Left forelimb (tissue), 1 donor: ENCODE measurements around the gene STC2.
A peak's percentile ranks its signal among the peaks of the same experiment; 100 is the strongest.

Experiments used
- DNase-seq: peaks from one replicate; pipeline ENCODE4 v3.0.0-alpha.2; 2018; ENCODE audit warnings: low spot score

The STC2 gene

GRCh38 chr5:173329491-173330337, 1.5 kb upstream of the STC2 start:
- no peak for DNase-seq

- no peak for DNase-seq
These were observed 753 bp upstream of the STC2 start for GRCh38 chr5:173328844-173329490.

GRCh38 chr5:173327084-173327947, 898 bp downstream of the STC2 start:
- DNase-seq = peak; percentile 68

GRCh38 chr5:173326501-173326960, 1.7 kb downstream of the STC2 start:
- peak; percentile 55 for DNase-seq

GRCh38 chr5:173325091-173325698, 3.0 kb downstream of the STC2 start:
- peak; percentile 49 for DNase-seq

GRCh38 chr5:173324115-173325001, 3.9 kb downstream of the STC2 start:
- peak; percentile 83 for DNase-seq

- no peak for DNase-seq
These were observed 4.5 kb downstream of the STC2 start for GRCh38 chr5:173323799-173324114.

GRCh38 chr5:173323106-173323798, 5.0 kb downstream of the STC2 start:
- peak; percentile 59 for DNase-seq

GRCh38 chr5:173321886-173322285, 6.3 kb downstream of the STC2 start:
- DNase-seq = peak; percentile 15

GRCh38 chr5:173320259-173320658, 8.0 kb downstream of the STC2 start:
- peak; percentile 78 for DNase-seq

- no peak for DNase-seq
These were observed 8.6 kb downstream of the STC2 start for GRCh38 chr5:173319646-173320045.

GRCh38 chr5:173318881-173319620, 9.2 kb downstream of the STC2 start:
- DNase-seq = no peak

- DNase-seq = peak; percentile 48
These were observed 9.9 kb downstream of the STC2 start for GRCh38 chr5:173318330-173318729.

- peak; percentile 42 for DNase-seq
These were observed 10.4 kb downstream of the STC2 start for GRCh38 chr5:173317852-173318251.

- DNase-seq = peak; percentile 55
These were observed 11.0 kb downstream of the STC2 start for GRCh38 chr5:173317091-173317730.

- peak; percentile 64 for DNase-seq
These were observed 11.7 kb downstream of the STC2 start for GRCh38 chr5:173316339-173317020.

GRCh38 chr5:173315495-173316338, 12.5 kb downstream of the STC2 start:
- DNase-seq = no peak
